B cell (primary cell): Measurements from ENCODE around the gene SCARF1. TPM values are rescaled to one million over a fixed set of nuclear protein-coding genes. Genes with fewer than 3 reads are reported as not detected.

Experiments
- ATAC-seq: fragments of 200-7000 bp; cut with Tn5 transposase; one replicate; pipeline ENCODE4 v1.10.0; 2021; ENCODE audit warnings: low read depth, mild to moderate bottlenecking, moderate number of reproducible peaks, moderate library complexity
- CTCF ChIA-PET: fragments of 350-600 bp; sonication (Branson Sonifier 250); formaldehyde crosslinking; loops from one replicate; lab custom pipeline; 2021; ENCODE audit warnings: antibody characterized with exemption, inconsistent platforms; lab: Charles Lee
- POLR2A ChIA-PET: fragments of 350-600 bp; sonication (Branson Sonifier 250); formaldehyde crosslinking; loops from one replicate; lab custom pipeline; 2021; ENCODE audit warnings: antibody characterized with exemption; lab: Charles Lee
- DNase-seq: peaks from one replicate; pipeline ENCODE4 v3.0.0; 2013
- H2AFZ ChIP-seq: 2 replicates; pipeline ENCODE4 v1.6.1; 2012; ENCODE audit warnings: mild to moderate bottlenecking, low read depth, low read length; ENCODE audit not compliant: insufficient read depth, poor library complexity, severe bottlenecking
- H3K27ac ChIP-seq, 2 donors: 1 replicate in 1 of 2; 2 replicates in 1 of 2; pipeline ENCODE4 v1.5.1; 2012 to 2013; ENCODE audit warnings: low read length in 2 of 2, mild to moderate bottlenecking in 2 of 2, moderate library complexity in 1 of 2
- H3K27me3 ChIP-seq, 4 experiments: fragments of 200-600 bp in 1 of 4; sonication (generic) in 1 of 4; replicated peaks in 1 of 4; 1 replicate in 2 of 4; 2 replicates in 2 of 4; pipeline versions ENCODE4 v1.6.1 to v1.7.0; 2013 to 2016; ENCODE audit warnings: low read length in 3 of 4, mild to moderate bottlenecking in 2 of 4, mixed read lengths in 1 of 4, moderate library complexity in 1 of 4; ENCODE audit not compliant: insufficient read depth in 4 of 4, control insufficient read depth in 3 of 4; ENCODE audit errors: control extremely low read depth in 1 of 4
- H3K36me3 ChIP-seq, 2 experiments: replicated peaks in 1 of 2; 1 replicate in 1 of 2; 2 replicates in 1 of 2; pipeline versions ENCODE4 v1.6.1 to v1.7.1; 2013; ENCODE audit warnings: low read length in 1 of 2; ENCODE audit not compliant: insufficient read depth in 2 of 2, control insufficient read depth in 1 of 2; ENCODE audit errors: control extremely low read depth in 1 of 2, extremely low read depth in 1 of 2
- H3K4me1 ChIP-seq, 2 donors: fragments of 200-600 bp in 1 of 2; sonication (generic) in 1 of 2; 1 replicate in 1 of 2; 2 replicates in 1 of 2; pipeline versions ENCODE4 v1.5.1 to v1.6.1; 2013 to 2017; ENCODE audit warnings: low read length in 2 of 2; ENCODE audit not compliant: control insufficient read depth in 2 of 2, insufficient read depth in 2 of 2
- H3K4me2 ChIP-seq: replicated peaks from 2 replicates; pipeline ENCODE3; 2012; ENCODE audit warnings: mild to moderate bottlenecking, low read depth, low read length; ENCODE audit not compliant: poor library complexity, severe bottlenecking
- H3K4me3 ChIP-seq, 5 experiments: fragments of 200-600 bp in 1 of 5; sonication (generic) in 1 of 5; 1 replicate in 3 of 5; 2 replicates in 2 of 5; pipeline versions ENCODE4 v1.5.1 to v1.7.0; 2011 to 2016; ENCODE audit warnings: low read length in 4 of 5, mild to moderate bottlenecking in 4 of 5, low read depth in 2 of 5, control low read depth in 1 of 5, moderate library complexity in 1 of 5; ENCODE audit not compliant: insufficient read depth in 1 of 5; ENCODE audit errors: control extremely low read depth in 1 of 5, extremely low read depth in 1 of 5
- H3K79me2 ChIP-seq: fragments of 200-600 bp; sonication (generic); one replicate; pipeline ENCODE4 v1.6.0; 2016; ENCODE audit warnings: low read length; ENCODE audit not compliant: control insufficient read depth, insufficient read depth
- H3K9ac ChIP-seq: fragments of 200-600 bp; sonication (generic); 2 replicates; pipeline ENCODE4 v1.6.1; 2017; ENCODE audit warnings: mild to moderate bottlenecking, low read length, moderate library complexity
- H3K9me3 ChIP-seq, 3 donors: one replicate each; pipeline versions ENCODE4 v1.6.1 to v1.7.1; 2013; ENCODE audit warnings: low read length in 2 of 3; ENCODE audit not compliant: control insufficient read depth in 2 of 3, insufficient read depth in 1 of 3; ENCODE audit errors: control extremely low read depth in 1 of 3
- H4K20me1 ChIP-seq: 2 replicates; pipeline ENCODE4 v1.6.0; 2012; ENCODE audit warnings: mild to moderate bottlenecking, low read length; ENCODE audit not compliant: insufficient read depth, control insufficient read depth, poor library complexity, severe bottlenecking
- H3K27ac Mint-ChIP-seq: one replicate; pipeline ENCODE4 v1.8.0; 2021; ENCODE audit warnings: mixed read lengths
- H3K27me3 Mint-ChIP-seq: one replicate; pipeline ENCODE4 v1.8.0; 2021; ENCODE audit warnings: mixed read lengths
- H3K4me1 Mint-ChIP-seq: one replicate; pipeline ENCODE4 v1.8.0; 2021; ENCODE audit warnings: mixed read lengths
- H3K4me3 Mint-ChIP-seq: one replicate; pipeline ENCODE4 v1.8.0; 2021; ENCODE audit warnings: mixed read lengths
- H3K9me3 Mint-ChIP-seq: one replicate; pipeline ENCODE4 v1.8.0; 2022; ENCODE audit warnings: mixed read lengths; ENCODE audit not compliant: insufficient read depth
- CTCF ChIP-seq: fragments of 200-600 bp; IDR thresholded peaks from one replicate; pipeline ENCODE4 v1.8.0; 2022; ENCODE audit warnings: antibody characterized with exemption, mild to moderate bottlenecking
- EZH2 ChIP-seq: IDR thresholded peaks from 2 replicates; pipeline ENCODE4 v1.6.1; 2012; ENCODE audit warnings: borderline replicate concordance, low read depth, mild to moderate bottlenecking, moderate library complexity, low read length; ENCODE audit not compliant: insufficient read depth, poor library complexity, severe bottlenecking
- WGBS: methylation state at CpG from one replicate; pipeline ENCODE4 v1.1.5; 2013; ENCODE audit warnings: missing lambda C conversion rate; ENCODE audit not compliant: insufficient coverage; 5-methylcytosine and 5-hydroxymethylcytosine counted together
- intact Hi-C: fragments of 100-400 bp; cut with micrococcal nuclease; formaldehyde crosslinking; loops from one replicate; pipeline ENCODE4 v1.10.0; 2022
- polyA plus RNA-seq: library from polyadenylated mRNA; depleted of rRNA; stranded (reverse); fragments of >200 nt; gene quantifications from 2 replicates; pipeline ENCODE4 v1.2.3, GENCODE V29; 2012
- total RNA-seq, 2 donors: library from RNA; stranded (reverse); fragments of 120-200 nt in 1 of 2; gene quantifications; 1 replicate in 1 of 2; 2 replicates in 1 of 2; pipeline versions ENCODE4 v1.2.3 to v1.2.4, GENCODE V29; 2013 to 2022

SCARF1 gene
- total and polyA plus RNA-seq, 2 donors (not counting 1 experiment from before 2014, with no cell fraction given), result 0.54 to 3.7 TPM

DNA sequence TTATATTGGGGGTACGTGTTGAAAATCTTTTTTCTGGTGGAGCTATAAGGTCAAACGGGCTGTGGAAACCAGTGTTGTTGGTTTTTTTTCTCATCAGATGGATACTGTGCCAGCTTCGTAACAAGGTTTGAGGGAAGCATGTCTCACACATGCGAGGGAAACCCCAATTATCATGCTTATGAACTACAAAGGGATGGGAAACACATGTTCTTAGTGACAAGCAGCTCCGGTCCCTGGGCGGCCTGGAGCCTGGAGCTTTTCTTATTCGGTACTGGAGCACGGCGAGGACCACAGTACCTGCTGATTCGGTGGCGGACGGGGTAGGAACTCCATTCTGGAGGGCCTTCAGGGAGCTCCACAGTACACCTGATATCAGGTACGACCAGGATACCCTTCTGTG is 29.4 kb downstream of the SCARF1 start:
- peaks cover 4% of the 10 kb centered on the region for H3K4me1 Mint-ChIP-seq
- CTCF ChIA-PET, result interaction anchor here (0.5 to 5.5 kb wide), 5 partner anchors 8 to 199 kb away, joined by 3 to 28 read pairs (median 3); no protein-coding TSS in a partner anchor
- Histone ChIP-seq H3K79me2 (peaks cover 50% of the 10 kb centered on the region), H3K27ac (no peak overlapping the region), H3K4me3 (no peak overlapping the region), H2AFZ (no peak overlapping the region), H3K36me3 (peaks cover 3 to 52% of the 10 kb centered on the region in 2 experiments), H3K4me2 (no peak overlapping the region), H3K4me1 (no peaks in the 10 kb centered on the region), H3K27me3 (no peaks in the 10 kb centered on the region), H3K9me3 (no peaks in the 10 kb centered on the region), H4K20me1 (peaks cover 36% of the 10 kb centered on the region), H3K9ac (no peak overlapping the region)
- H3K27ac Mint-ChIP-seq, result no peak overlapping the region
- TF ChIP-seq CTCF (no peak), EZH2 (no peak)
- DNase-seq (no peak), ATAC-seq (no peak)
- H3K27me3 Mint-ChIP-seq, result no peaks in the 10 kb centered on the region
- WGBS, result 90% methylated on average over 11 of the region's 13 CpGs
- no peaks in the 10 kb centered on the region for H3K9me3 Mint-ChIP-seq
- no peak overlapping the region for H3K4me3 Mint-ChIP-seq
- intact Hi-C loops, result no loop called here
- POLR2A ChIA-PET, result no interaction called here

GRCh38 chr17:1612400-1612799 is 33.1 kb downstream of the SCARF1 start:
- Mint-ChIP-seq H3K27me3 (no peaks in the 10 kb centered on the region), H3K4me1 (peaks cover 12% of the 10 kb centered on the region), H3K9me3 (no peaks in the 10 kb centered on the region), H3K27ac (no peak overlapping the region), H3K4me3 (no peak overlapping the region)
- TF ChIP-seq EZH2 (no peak), CTCF (no peak)
- DNase-seq, result no peak
- H3K36me3 ChIP-seq, result peaks cover 3 to 57% of the 10 kb centered on the region in 2 experiments
- ChIA-PET POLR2A (interaction anchor here (0.7 kb wide), 1 partner anchor 46 kb away, joined by 4 read pairs; no protein-coding TSS in a partner anchor), CTCF (interaction anchor here (1.1 kb wide), 1 partner anchor 38 kb away, joined by 3 read pairs; no protein-coding TSS in a partner anchor)
- no peak overlapping the region for H3K4me2 ChIP-seq
- no peaks in the 10 kb centered on the region for H3K9me3 ChIP-seq
- 98% methylated on average over 15 of the region's 16 CpGs for WGBS
- H4K20me1 ChIP-seq, result peaks cover 8% of the 10 kb centered on the region
- intact Hi-C loops, result no loop called here
- no peak for ATAC-seq
- H3K4me3 ChIP-seq, result no peak overlapping the region
- peaks cover 0 to 2% of the 10 kb centered on the region in 2 donors for H3K4me1 ChIP-seq
- H3K9ac ChIP-seq, result no peak overlapping the region
- H3K27me3 ChIP-seq, result no peaks in the 10 kb centered on the region
- no peak overlapping the region for H3K27ac ChIP-seq
- H2AFZ ChIP-seq, result no peak overlapping the region
- H3K79me2 ChIP-seq, result peaks cover 25% of the 10 kb centered on the region
